Stimulated activated CD4-positive, alpha-beta T cell treated with anti-CD3 and anti-CD28 coated beads, Interleukin-1b, Interleukin-23, amount 100 ng/mL, for 4 hours (primary cell): ENCODE measurements around the gene CCDC180.
"Not testable (repeated sequence)": the region's sequence is repeated elsewhere in the genome, so short reads cannot be mapped to it uniquely, and the experiment has no call there.

ENCODE experiments used
- DNase-seq, 2 donors: peaks; one replicate each; pipeline ENCODE4 v3.0.0-alpha.2; 2020; ENCODE audit warnings: low read depth in 2 of 2

The CCDC180 gene

GRCh38 chr9:97311798-97312500 lies 4.5 kb downstream of the CCDC180 start:
- DNase-seq, result no peak

- no peak for DNase-seq
Measured at GRCh38 chr9:97312556-97312955, 5.1 kb downstream of the CCDC180 start.

GRCh38 chr9:97313243-97313642 lies 5.8 kb downstream of the CCDC180 start:
- no peak for DNase-seq

GRCh38 chr9:97313746-97314145 lies 6.3 kb downstream of the CCDC180 start:
- DNase-seq, result no peak

GRCh38 chr9:97314503-97314902 lies 7.0 kb downstream of the CCDC180 start:
- no peak for DNase-seq

- no peak for DNase-seq
Measured at GRCh38 chr9:97315550-97315949, 8.1 kb downstream of the CCDC180 start.

- DNase-seq, result no peak
Measured at GRCh38 chr9:97316904-97317303, 9.4 kb downstream of the CCDC180 start.

- no peak for DNase-seq
Measured at GRCh38 chr9:97318433-97318832, 11.0 kb downstream of the CCDC180 start.

- no peak for DNase-seq
Measured at GRCh38 chr9:97319395-97319794, 11.9 kb downstream of the CCDC180 start.

GRCh38 chr9:97320080-97320642 lies 12.7 kb downstream of the CCDC180 start:
- DNase-seq, result no peak

- no peak for DNase-seq
Measured at GRCh38 chr9:97321251-97321650, 13.8 kb downstream of the CCDC180 start.

GRCh38 chr9:97321691-97322090 lies 14.2 kb downstream of the CCDC180 start:
- no peak for DNase-seq

GRCh38 chr9:97322105-97322504 lies 14.6 kb downstream of the CCDC180 start:
- no peak for DNase-seq

- DNase-seq, result no peak
Measured at GRCh38 chr9:97324954-97325353, 17.5 kb downstream of the CCDC180 start.

GRCh38 chr9:97327562-97327961 lies 20.1 kb downstream of the CCDC180 start:
- no peak for DNase-seq

- no peak for DNase-seq
Measured at GRCh38 chr9:97332993-97333392, 25.5 kb downstream of the CCDC180 start.

- DNase-seq, result not testable (repeated sequence)
Measured at GRCh38 chr9:97335622-97336021, 28.2 kb downstream of the CCDC180 start.

GRCh38 chr9:97348871-97349270 lies 41.4 kb downstream of the CCDC180 start:
- no peak for DNase-seq

GRCh38 chr9:97349400-97349799 lies 41.9 kb downstream of the CCDC180 start:
- DNase-seq, result no peak

- no peak for DNase-seq
Measured at GRCh38 chr9:97354637-97355036, 47.2 kb downstream of the CCDC180 start.

GRCh38 chr9:97357056-97357455 lies 49.6 kb downstream of the CCDC180 start:
- DNase-seq, result no peak
